GM18861 (cell line): ENCODE data around the gene LMAN2.

ENCODE experiments used
- ATAC-seq: cut with Tn5 transposase; IDR thresholded peaks from one replicate; pipeline ENCODE4 v1.9.1; 2021; ENCODE audit not compliant: unreplicated experiment

Gene LMAN2

DNA sequence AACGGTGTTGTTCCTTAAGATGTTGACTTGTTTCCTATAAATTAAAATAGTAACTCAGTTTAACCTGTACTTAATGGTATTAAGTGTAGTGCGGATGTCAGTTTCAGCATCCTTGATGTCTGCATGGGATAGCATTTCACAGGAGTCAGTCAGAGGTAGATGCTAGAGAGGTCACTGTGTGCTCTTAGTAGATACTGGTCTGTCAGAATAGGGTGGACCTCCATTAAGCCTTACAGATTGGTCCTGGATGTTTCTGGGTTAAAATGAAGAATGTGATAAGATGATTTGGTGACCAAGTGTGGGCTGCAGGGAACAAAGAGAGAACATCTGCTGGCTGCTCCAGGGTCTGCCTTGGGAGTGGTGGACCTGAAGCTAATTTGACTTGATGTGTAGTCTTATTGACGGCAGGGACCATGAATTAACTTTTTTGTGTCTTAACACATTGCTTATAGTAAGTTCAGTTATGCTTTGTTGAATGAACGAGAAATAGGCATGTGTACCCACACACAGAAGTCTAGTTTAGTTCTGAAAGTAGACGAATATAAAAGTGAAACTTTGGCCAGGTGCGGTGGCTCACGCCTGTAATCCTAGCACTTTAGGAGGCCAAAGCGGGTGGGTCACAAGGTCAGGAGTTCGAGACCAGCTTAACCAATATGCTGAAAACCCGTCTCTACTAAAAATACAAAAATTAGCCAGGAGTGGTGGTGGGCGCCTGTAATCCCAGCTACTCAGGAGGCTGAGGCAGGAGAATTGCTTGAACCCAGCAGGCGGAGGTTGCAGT, 60.5 kb downstream of the LMAN2 start:
- ATAC-seq, result no peak

DNA sequence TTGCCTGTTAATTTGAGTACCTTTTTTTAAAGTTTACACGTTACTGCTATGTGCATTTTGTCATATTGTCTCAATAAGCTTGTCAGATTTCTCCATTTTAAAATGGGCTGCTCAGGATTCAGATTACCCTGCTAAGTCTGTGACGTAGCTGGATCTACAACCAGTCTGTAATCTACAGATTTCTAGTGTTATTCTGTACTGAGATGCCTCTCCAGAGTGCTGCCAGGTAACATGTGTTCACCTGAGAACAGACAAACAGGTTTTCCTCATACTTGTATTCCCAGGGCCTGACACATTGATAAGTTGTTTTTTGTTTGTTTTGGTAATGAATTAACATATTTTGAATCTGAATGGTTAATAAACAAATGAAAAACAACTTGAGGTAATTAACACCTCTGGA, 63.3 kb downstream of the LMAN2 start:
- no peak for ATAC-seq
